Small intestine (tissue), 7 donors: ENCODE results near the gene VASP. TPM values are rescaled to one million over a fixed set of nuclear protein-coding genes. Genes with fewer than 3 reads are reported as not detected.

Experiments
- DNase-seq, 2 donors: peaks; one replicate each; pipeline versions ENCODE4 v3.0.0 to v3.0.0-alpha.2; 2013
- FAIRE-seq: peaks from 2 replicates; lab custom pipeline; 2012; peaks lifted over from hg19 to GRCh38; lab: Jason Lieb, UNC
- H3K27ac ChIP-seq, 3 donors: one replicate each; pipeline ENCODE4 v1.5.1; 2013; ENCODE audit warnings: low read length in 2 of 3, mild to moderate bottlenecking in 2 of 3, control low read depth in 1 of 3, inconsistent platforms in 1 of 3, low read depth in 1 of 3, moderate library complexity in 1 of 3
- H3K27me3 ChIP-seq, 3 donors: one replicate each; pipeline ENCODE4 v1.6.1; 2013; ENCODE audit warnings: low read length in 3 of 3, inconsistent platforms in 1 of 3; ENCODE audit not compliant: control insufficient read depth in 3 of 3, insufficient read depth in 3 of 3
- H3K36me3 ChIP-seq, 3 donors: one replicate each; pipeline ENCODE4 v1.6.1; 2013; ENCODE audit warnings: low read length in 3 of 3, inconsistent platforms in 1 of 3, low read depth in 1 of 3, mild to moderate bottlenecking in 1 of 3, moderate library complexity in 1 of 3; ENCODE audit not compliant: control insufficient read depth in 3 of 3, insufficient read depth in 2 of 3
- H3K4me1 ChIP-seq, 3 donors: one replicate each; pipeline ENCODE4 v1.6.1; 2013; ENCODE audit warnings: low read length in 2 of 3, inconsistent platforms in 1 of 3, low read depth in 1 of 3, mild to moderate bottlenecking in 1 of 3, moderate library complexity in 1 of 3; ENCODE audit not compliant: control insufficient read depth in 3 of 3, insufficient read depth in 2 of 3
- H3K4me3 ChIP-seq, 3 donors: one replicate each; pipeline ENCODE4 v1.5.1; 2013; ENCODE audit warnings: low read length in 3 of 3, control low read depth in 1 of 3, inconsistent platforms in 1 of 3, low read depth in 1 of 3, mild to moderate bottlenecking in 1 of 3, moderate library complexity in 1 of 3
- H3K9me3 ChIP-seq, 2 donors: one replicate each; pipeline ENCODE4 v1.6.1; 2013; ENCODE audit warnings: low read depth in 1 of 2, low read length in 1 of 2; ENCODE audit not compliant: control insufficient read depth in 2 of 2, insufficient read depth in 1 of 2
- whole genome bisulfite sequencing, 3 donors: extraction: QIAGEN DNeasy Blood & Tissue Kit; methylation state at CpG; one replicate each; pipeline ENCODE4 v1.1.7; 2013; 5-methylcytosine and 5-hydroxymethylcytosine counted together
- polyA plus RNA-seq, 4 donors: library from polyadenylated mRNA; stranded (reverse) in 3 of 4; unstranded in 1 of 4; fragments of 200-250 nt in 3 of 4; fragments of 120-200 nt in 1 of 4; gene quantifications; one replicate each; pipeline versions ENCODE4 v1.2.1 to v1.2.3, GENCODE V29; 2013
- donor health status: healthy with polysubstance abuse.
- donor health status: control.
- donor health status: control.
- donor health status: Bipolar disorder and iron deficiency.
- donor health status: healthy.

Gene VASP
- polyA plus RNA-seq, 4 donors: 50.4 to 132 (median 111) TPM

DNA sequence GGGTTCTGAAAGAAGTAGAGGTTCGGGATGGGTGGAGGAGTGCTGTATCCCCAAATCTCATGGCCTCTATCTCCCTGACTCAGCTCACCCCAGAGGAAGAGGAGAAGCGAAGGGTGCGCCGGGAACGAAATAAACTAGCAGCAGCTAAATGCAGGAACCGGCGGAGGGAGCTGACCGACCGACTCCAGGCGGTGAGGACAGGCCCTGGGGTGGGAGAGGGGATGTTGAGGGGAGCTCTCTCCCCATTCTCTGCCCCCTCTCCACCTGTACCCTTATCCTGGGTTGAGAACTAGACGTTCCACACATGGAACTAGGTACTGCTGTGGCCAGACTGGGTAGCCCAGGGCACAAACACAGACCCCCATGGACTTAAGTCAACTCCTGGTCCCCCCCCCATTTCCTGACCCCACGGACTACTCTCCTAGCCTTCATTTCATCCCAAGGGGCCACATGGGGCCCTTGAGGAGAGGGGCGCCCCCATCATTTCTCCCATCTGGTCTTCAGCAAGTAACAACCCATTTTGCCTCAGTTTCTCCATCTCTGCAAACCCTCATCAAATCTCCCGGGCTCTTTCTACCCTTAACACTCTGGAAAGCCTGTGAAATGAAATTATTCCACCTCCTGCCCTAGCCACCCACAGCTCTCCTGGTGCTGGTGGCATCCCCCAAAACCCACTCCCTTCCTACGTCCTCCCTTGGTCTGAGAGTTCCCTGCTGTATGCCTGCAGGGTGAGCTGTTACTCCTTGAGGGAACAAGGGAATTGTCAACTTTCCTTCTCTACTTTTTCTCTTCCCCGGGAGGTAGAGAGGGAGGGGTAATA lies 36.0 kb upstream of the VASP start:
- no peak for FAIRE-seq
- 86 to 89% (median 87%) methylated on average over 15 to 16 of the region's 16 CpGs for whole genome bisulfite sequencing, 3 donors

DNA sequence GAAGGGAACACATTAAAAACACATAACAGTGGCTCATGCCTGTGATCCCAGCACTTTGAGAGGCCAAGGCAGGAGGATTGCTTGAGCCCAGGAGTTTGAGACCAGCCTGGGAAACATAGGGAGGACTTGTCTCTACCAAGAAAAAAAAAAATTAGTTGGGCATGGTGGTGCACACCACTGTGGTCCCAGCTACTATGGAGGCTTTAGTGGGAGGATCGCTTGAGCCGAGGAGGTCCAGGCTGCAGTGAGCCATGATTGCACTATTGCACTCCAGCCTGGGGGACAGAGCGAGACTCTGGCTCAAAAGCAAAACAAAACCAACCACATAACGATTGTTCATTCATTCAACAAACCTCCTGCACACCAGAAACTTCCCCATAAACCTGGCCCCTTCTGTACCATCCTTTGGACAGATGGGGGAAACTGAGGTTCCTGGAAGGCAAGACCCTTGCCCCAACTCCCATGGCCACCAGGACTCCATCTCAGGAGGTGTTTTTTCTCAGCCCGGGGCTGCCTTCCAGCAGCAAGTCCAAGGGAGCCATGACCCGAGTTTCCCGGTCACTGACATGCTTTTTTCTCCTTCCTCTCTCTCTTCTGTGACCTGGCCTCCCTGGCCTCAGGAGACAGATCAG lies 35.2 kb upstream of the VASP start:
- FAIRE-seq (no peak), DNase-seq (no peak)
- Histone ChIP-seq H3K9me3 (no peaks in the 10 kb centered on the region), H3K27me3 (peaks cover 0 to 66% (median 0%) of the 10 kb centered on the region in 3 donors), H3K27ac (no peak overlapping the region), H3K4me3 (no peak overlapping the region), H3K4me1 (peaks cover 2 to 25% (median 3%) of the 10 kb centered on the region in 3 donors), H3K36me3 (no peaks in the 10 kb centered on the region)
- WGBS, 3 donors: 51 to 56% (median 56%) methylated on average over 7 of the region's 7 CpGs

More for the DNA sequence above, 36.0 kb upstream of the VASP start:
- no peak for DNase-seq
- H3K4me3 ChIP-seq: no peak overlapping the region
- no peaks in the 10 kb centered on the region for H3K9me3 ChIP-seq
- peaks cover 0 to 64% (median 0%) of the 10 kb centered on the region in 3 donors for H3K27me3 ChIP-seq
- H3K36me3 ChIP-seq: no peaks in the 10 kb centered on the region
- no peak overlapping the region for H3K27ac ChIP-seq
- H3K4me1 ChIP-seq: peaks cover 2 to 27% (median 4%) of the 10 kb centered on the region in 3 donors

DNA sequence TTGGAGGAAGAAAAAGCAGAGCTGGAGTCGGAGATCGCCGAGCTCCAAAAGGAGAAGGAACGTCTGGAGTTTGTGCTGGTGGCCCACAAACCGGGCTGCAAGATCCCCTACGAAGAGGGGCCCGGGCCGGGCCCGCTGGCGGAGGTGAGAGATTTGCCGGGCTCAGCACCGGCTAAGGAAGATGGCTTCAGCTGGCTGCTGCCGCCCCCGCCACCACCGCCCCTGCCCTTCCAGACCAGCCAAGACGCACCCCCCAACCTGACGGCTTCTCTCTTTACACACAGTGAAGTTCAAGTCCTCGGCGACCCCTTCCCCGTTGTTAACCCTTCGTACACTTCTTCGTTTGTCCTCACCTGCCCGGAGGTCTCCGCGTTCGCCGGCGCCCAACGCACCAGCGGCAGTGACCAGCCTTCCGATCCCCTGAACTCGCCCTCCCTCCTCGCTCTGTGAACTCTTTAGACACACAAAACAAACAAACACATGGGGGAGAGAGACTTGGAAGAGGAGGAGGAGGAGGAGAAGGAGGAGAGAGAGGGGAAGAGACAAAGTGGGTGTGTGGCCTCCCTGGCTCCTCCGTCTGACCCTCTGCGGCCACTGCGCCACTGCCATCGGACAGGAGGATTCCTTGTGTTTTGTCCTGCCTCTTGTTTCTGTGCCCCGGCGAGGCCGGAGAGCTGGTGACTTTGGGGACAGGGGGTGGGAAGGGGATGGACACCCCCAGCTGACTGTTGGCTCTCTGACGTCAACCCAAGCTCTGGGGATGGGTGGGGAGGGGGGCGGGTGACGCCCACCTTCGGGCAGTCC lies 34.5 kb upstream of the VASP start:
- DNase-seq (peak in 1 of 2 donors; percentile 49), FAIRE-seq (no peak)
- WGBS, 3 donors: 25 to 36% (median 31%) methylated on average over 43 to 44 of the region's 44 CpGs
- no peak overlapping the region for H3K4me3 ChIP-seq
- H3K27me3 ChIP-seq: peaks cover 0 to 66% (median 0%) of the 10 kb centered on the region in 3 donors
- no peaks in the 10 kb centered on the region for H3K36me3 ChIP-seq
- H3K27ac ChIP-seq: no peak overlapping the region
- H3K9me3 ChIP-seq: no peaks in the 10 kb centered on the region
- H3K4me1 ChIP-seq: peaks cover 0 to 24% (median 2%) of the 10 kb centered on the region in 3 donors

DNA sequence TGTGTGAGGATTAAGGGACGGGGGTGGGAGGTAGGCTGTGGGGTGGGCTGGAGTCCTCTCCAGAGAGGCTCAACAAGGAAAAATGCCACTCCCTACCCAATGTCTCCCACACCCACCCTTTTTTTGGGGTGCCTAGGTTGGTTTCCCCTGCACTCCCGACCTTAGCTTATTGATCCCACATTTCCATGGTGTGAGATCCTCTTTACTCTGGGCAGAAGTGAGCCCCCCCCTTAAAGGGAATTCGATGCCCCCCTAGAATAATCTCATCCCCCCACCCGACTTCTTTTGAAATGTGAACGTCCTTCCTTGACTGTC lies 34.0 kb upstream of the VASP start:
- 22 to 30% (median 24%) methylated on average over 4 to 5 of the region's 5 CpGs for WGBS, 3 donors
- H3K4me1 ChIP-seq: peaks cover 0 to 24% (median 2%) of the 10 kb centered on the region in 3 donors
- no peak for FAIRE-seq
- no peak overlapping the region for H3K4me3 ChIP-seq
- no peaks in the 10 kb centered on the region for H3K36me3 ChIP-seq
- peaks cover 0 to 66% (median 0%) of the 10 kb centered on the region in 3 donors for H3K27me3 ChIP-seq
- DNase-seq: no peak
- no peak overlapping the region for H3K27ac ChIP-seq
- no peaks in the 10 kb centered on the region for H3K9me3 ChIP-seq

DNA sequence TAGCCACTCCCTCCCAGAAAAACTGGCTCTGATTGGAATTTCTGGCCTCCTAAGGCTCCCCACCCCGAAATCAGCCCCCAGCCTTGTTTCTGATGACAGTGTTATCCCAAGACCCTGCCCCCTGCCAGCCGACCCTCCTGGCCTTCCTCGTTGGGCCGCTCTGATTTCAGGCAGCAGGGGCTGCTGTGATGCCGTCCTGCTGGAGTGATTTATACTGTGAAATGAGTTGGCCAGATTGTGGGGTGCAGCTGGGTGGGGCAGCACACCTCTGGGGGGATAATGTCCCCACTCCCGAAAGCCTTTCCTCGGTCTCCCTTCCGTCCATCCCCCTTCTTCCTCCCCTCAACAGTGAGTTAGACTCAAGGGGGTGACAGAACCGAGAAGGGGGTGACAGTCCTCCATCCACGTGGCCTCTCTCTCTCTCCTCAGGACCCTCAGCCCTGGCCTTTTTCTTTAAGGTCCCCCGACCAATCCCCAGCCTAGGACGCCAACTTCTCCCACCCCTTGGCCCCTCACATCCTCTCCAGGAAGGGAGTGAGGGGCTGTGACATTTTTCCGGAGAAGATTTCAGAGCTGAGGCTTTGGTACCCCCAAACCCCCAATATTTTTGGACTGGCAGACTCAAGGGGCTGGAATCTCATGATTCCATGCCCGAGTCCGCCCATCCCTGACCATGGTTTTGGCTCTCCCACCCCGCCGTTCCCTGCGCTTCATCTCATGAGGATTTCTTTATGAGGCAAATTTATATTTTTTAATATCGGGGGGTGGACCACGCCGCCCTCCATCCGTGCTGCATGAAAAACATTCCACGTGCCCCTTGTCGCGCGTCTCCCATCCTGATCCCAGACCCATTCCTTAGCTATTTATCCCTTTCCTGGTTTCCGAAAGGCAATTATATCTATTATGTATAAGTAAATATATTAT lies 33.3 kb upstream of the VASP start:
- no peak for DNase-seq
- Histone ChIP-seq H3K27me3 (peaks cover 0 to 66% (median 0%) of the 10 kb centered on the region in 3 donors), H3K9me3 (no peaks in the 10 kb centered on the region), H3K36me3 (no peaks in the 10 kb centered on the region), H3K4me3 (no peak overlapping the region), H3K4me1 (peaks cover 0 to 19% (median 2%) of the 10 kb centered on the region in 3 donors), H3K27ac (no peak overlapping the region)
- WGBS, 3 donors: 68 to 73% (median 71%) methylated on average over 27 of the region's 27 CpGs
- no peak for FAIRE-seq

DNA sequence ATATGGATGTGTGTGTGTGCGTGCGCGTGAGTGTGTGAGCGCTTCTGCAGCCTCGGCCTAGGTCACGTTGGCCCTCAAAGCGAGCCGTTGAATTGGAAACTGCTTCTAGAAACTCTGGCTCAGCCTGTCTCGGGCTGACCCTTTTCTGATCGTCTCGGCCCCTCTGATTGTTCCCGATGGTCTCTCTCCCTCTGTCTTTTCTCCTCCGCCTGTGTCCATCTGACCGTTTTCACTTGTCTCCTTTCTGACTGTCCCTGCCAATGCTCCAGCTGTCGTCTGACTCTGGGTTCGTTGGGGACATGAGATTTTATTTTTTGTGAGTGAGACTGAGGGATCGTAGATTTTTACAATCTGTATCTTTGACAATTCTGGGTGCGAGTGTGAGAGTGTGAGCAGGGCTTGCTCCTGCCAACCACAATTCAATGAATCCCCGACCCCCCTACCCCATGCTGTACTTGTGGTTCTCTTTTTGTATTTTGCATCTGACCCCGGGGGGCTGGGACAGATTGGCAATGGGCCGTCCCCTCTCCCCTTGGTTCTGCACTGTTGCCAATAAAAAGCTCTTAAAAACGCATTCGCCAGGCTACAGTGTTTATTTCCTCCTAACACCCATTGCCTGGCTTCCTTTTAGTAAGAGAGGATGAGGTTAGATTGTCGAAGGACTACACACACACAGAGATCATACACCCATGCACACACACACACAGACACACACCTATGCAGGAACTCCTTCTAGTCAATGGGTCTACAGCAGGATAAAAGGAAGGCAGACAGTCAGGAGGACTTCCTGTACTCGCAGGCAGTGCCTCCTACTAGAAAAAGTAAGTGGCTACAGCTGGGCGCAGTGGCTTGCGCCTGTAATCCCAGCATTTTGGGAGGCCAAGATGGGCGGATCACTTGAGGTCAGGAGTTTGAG lies 32.4 kb upstream of the VASP start:
- peak overlapping the region in 1 of 3 donors; percentile 6 for H3K27ac ChIP-seq
- H3K27me3 ChIP-seq: peaks cover 0 to 66% (median 0%) of the 10 kb centered on the region in 3 donors
- no peak for DNase-seq
- WGBS, 3 donors: 63 to 72% (median 70%) methylated on average over 28 of the region's 28 CpGs
- no peaks in the 10 kb centered on the region for H3K36me3 ChIP-seq
- FAIRE-seq: no peak
- no peak overlapping the region for H3K4me3 ChIP-seq
- H3K9me3 ChIP-seq: no peaks in the 10 kb centered on the region
- peaks cover 0 to 19% (median 2%) of the 10 kb centered on the region in 3 donors for H3K4me1 ChIP-seq
